ENCODE data around the gene COX7A1.
"Not testable (repeated sequence)": the region's sequence is repeated elsewhere in the genome, so short reads cannot be mapped to it uniquely, and the experiment has no call there.

Gene COX7A1

GRCh38 chr19:36182612-36183244, 30.5 kb upstream of the COX7A1 start:
- ChIA-PET CTCF (no interaction called here), POLR2A (no interaction called here)
- TF ChIP-seq LEF1 (IDR thresholded peaks at IDR 0.05; ENCODE audit: borderline replicate concordance) (no peak), FOXA1 (IDR thresholded peaks at IDR 0.05) (no peak), HDGF (IDR thresholded peaks at IDR 0.05; ENCODE audit: borderline replicate concordance) (no peak), FOXM1 (IDR thresholded peaks at IDR 0.05; ENCODE audit: borderline replicate concordance) (no peak), ELF4 (IDR thresholded peaks at IDR 0.05) (no peak), NFRKB (IDR thresholded peaks at IDR 0.05) (no peak), SUZ12 (IDR thresholded peaks at IDR 0.05) (no peak), CTBP1 (IDR thresholded peaks at IDR 0.05; ENCODE audit: borderline replicate concordance) (no peak), ARNT (IDR thresholded peaks at IDR 0.05) (no peak), ZNF384 (IDR thresholded peaks at IDR 0.05) (no peak), TARDBP (IDR thresholded peaks at IDR 0.05) (no peak), L3MBTL2 (conservative IDR thresholded peaks at IDR 0.05) (no peak), PKNOX1 (IDR thresholded peaks at IDR 0.05) (no peak), BHLHE40 (IDR thresholded peaks at IDR 0.05; ENCODE audit: borderline replicate concordance) (no peak), FOXK2 (IDR thresholded peaks at IDR 0.05) (no peak)

GRCh38 chr19:36179077-36179476, 26.8 kb upstream of the COX7A1 start:
- POLR2A ChIA-PET, result interaction anchor here (1.6 kb wide), 1 partner anchor 35 kb away, joined by 4 read pairs; the partner anchor contains the start of genes ZNF146 and ZNF565
- CTCF ChIA-PET; DNase-seq (ENCODE audit: extremely low spot score): not testable (repeated sequence)

More at GRCh38 chr19:36182612-36183244, 30.5 kb upstream of the COX7A1 start:
- DNase-seq (ENCODE audit: extremely low spot score), result no peak

GRCh38 chr19:36173846-36174245, 21.6 kb upstream of the COX7A1 start:
- CTCF ChIA-PET; DNase-seq (ENCODE audit: extremely low spot score): not testable (repeated sequence)
- POLR2A ChIA-PET, result interaction anchor here (3.0 kb wide), 1 partner anchor 46 kb away, joined by 12 read pairs; no protein-coding TSS in a partner anchor

GRCh38 chr19:36172852-36173251, 20.6 kb upstream of the COX7A1 start:
- ChIA-PET POLR2A (interaction anchor here (3.0 kb wide), 1 partner anchor 45 kb away, joined by 12 read pairs; no protein-coding TSS in a partner anchor), CTCF (no interaction called here)
- TF ChIP-seq ELF4 (IDR thresholded peaks at IDR 0.05) (no peak), ARNT (IDR thresholded peaks at IDR 0.05) (no peak), CTBP1 (IDR thresholded peaks at IDR 0.05; ENCODE audit: borderline replicate concordance) (no peak), LEF1 (IDR thresholded peaks at IDR 0.05; ENCODE audit: borderline replicate concordance) (no peak), ZNF384 (IDR thresholded peaks at IDR 0.05) (no peak), BHLHE40 (IDR thresholded peaks at IDR 0.05; ENCODE audit: borderline replicate concordance) (no peak)
- no peak for DNase-seq (ENCODE audit: extremely low spot score)

- TF ChIP-seq FOXA1 (IDR thresholded peaks at IDR 0.05), result no peak
- TF ChIP-seq SP1 (IDR thresholded peaks at IDR 0.05), result no peak
- TF ChIP-seq ARNT (IDR thresholded peaks at IDR 0.05), result no peak
- TF ChIP-seq PKNOX1 (IDR thresholded peaks at IDR 0.05), result no peak
- no peak for TF ChIP-seq L3MBTL2 (conservative IDR thresholded peaks at IDR 0.05)
- no peak for TF ChIP-seq BHLHE40 (IDR thresholded peaks at IDR 0.05; ENCODE audit: borderline replicate concordance)
- no peak for TF ChIP-seq ZNF384 (IDR thresholded peaks at IDR 0.05)
- TF ChIP-seq SUZ12 (IDR thresholded peaks at IDR 0.05), result no peak
- TF ChIP-seq CTBP1 (IDR thresholded peaks at IDR 0.05; ENCODE audit: borderline replicate concordance), result no peak
- no peak for TF ChIP-seq HDGF (IDR thresholded peaks at IDR 0.05; ENCODE audit: borderline replicate concordance)
- TF ChIP-seq FOXK2 (IDR thresholded peaks at IDR 0.05), result no peak
- no peak for TF ChIP-seq FOXM1 (IDR thresholded peaks at IDR 0.05; ENCODE audit: borderline replicate concordance)
- no peak for TF ChIP-seq ELF4 (IDR thresholded peaks at IDR 0.05)
- TF ChIP-seq LEF1 (IDR thresholded peaks at IDR 0.05; ENCODE audit: borderline replicate concordance), result no peak
- no peak for TF ChIP-seq TARDBP (IDR thresholded peaks at IDR 0.05)
- TF ChIP-seq NFRKB (IDR thresholded peaks at IDR 0.05), result no peak
- no peak for DNase-seq (ENCODE audit: extremely low spot score)
- POLR2A ChIA-PET, result interaction anchor here (1.3 to 4.4 kb wide), 3 partner anchors 25 to 41 kb away, joined by 4 to 36 read pairs (median 14); partner anchors contain the start of gene CAPNS1
- CTCF ChIA-PET, result interaction anchor here (0.6 to 1.7 kb wide), 4 partner anchors 18 to 171 kb away, joined by 3 to 7 read pairs (median 4); no protein-coding TSS in a partner anchor
Observed at GRCh38 chr19:36169084-36169760, 17.0 kb upstream of the COX7A1 start.

GRCh38 chr19:36163813-36164212, 11.6 kb upstream of the COX7A1 start:
- ChIA-PET CTCF (no interaction called here), POLR2A (interaction anchor here (1.4 kb wide), 1 partner anchor 36 kb away, joined by 3 read pairs; no protein-coding TSS in a partner anchor)
- no peak for TF ChIP-seq PKNOX1 (IDR thresholded peaks at IDR 0.05)
- TF ChIP-seq HDGF (IDR thresholded peaks at IDR 0.05; ENCODE audit: borderline replicate concordance), result no peak
- TF ChIP-seq ARNT (IDR thresholded peaks at IDR 0.05), result no peak
- TF ChIP-seq TARDBP (IDR thresholded peaks at IDR 0.05), result no peak
- no peak for TF ChIP-seq FOXA1 (IDR thresholded peaks at IDR 0.05)
- no peak for TF ChIP-seq FOXM1 (IDR thresholded peaks at IDR 0.05; ENCODE audit: borderline replicate concordance)
- no peak for DNase-seq (ENCODE audit: extremely low spot score)
